Measurements from ENCODE around the gene YARS1. TPM values are rescaled to one million over a fixed set of nuclear protein-coding genes. Genes with fewer than 3 reads are reported as not detected.

YARS1 gene
- total RNA-seq, 1 experiment from 2014 or later = 194 TPM

DNA sequence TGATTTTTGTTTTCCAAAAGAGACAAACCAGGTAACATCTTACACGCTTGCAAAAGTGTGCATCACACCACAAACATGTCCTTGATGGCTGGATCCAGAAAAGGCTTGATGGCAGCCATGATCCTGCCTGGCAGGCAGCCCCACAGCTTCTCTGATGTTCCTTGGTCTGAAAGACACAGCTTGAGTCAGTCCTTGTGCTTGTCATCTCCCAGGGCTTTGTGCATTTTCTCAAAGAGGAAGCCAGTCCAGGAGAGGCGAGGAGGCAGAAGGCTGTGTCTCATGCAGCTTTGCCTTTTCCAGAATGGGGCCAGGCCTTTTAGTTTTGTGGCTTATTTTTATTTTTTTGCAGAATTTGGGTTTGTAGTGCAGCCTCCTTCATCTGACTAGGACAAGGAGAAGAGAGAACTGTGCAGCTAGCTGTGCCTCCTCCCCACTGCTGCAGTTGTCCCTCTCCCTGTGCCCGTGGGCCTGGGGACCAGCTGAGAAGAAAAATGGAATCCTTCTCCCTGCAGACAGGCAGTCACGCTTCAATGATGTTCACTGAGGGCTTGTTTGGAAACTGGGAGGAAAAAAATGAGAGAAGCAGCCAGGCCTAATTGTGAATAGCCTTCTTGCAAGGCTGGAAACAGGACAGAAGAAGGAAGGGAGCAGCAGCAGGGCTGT, 46.2 kb upstream of the YARS1 start:
- H3K79me1 ChIP-seq (ENCODE audit: insufficient read depth, low read depth, low read length, poor library complexity, severe bottlenecking) = no peaks in the 10 kb centered on the region
- no peak overlapping the region for H2BK120ac ChIP-seq (ENCODE audit: low read depth, low read length, poor library complexity, severe bottlenecking)
- H4K5ac ChIP-seq (ENCODE audit: insufficient read length, low read depth, low read length) = no peak overlapping the region
- H3K27me3 ChIP-seq (ENCODE audit: insufficient read depth, low read length) = no peaks in the 10 kb centered on the region
- H3K18ac ChIP-seq (ENCODE audit: insufficient read length, low read depth, low read length) = no peak overlapping the region
- peak overlapping the region in 1 of 3 experiments; percentile 62; a peak in 1 of 7 replicates for H3K27ac Mint-ChIP-seq
- no peak overlapping the region for H2AK5ac ChIP-seq (ENCODE audit: insufficient read length, low read length)
- no peak overlapping the region for H2BK20ac ChIP-seq (ENCODE audit: low read depth, low read length, poor library complexity, severe bottlenecking)
- peaks cover 4% of the 10 kb centered on the region; the same call in 1 of the 2 replicates for H3K27me3 Mint-ChIP-seq (ENCODE audit: low read depth)
- H3K27ac ChIP-seq (ENCODE audit: insufficient read length, low read depth, low read length) = no peak overlapping the region
- no peak overlapping the region; the same call in 1 of the 2 replicates for H3K14ac ChIP-seq (ENCODE audit: insufficient read depth, low read length)
- no peak overlapping the region for H3K4me2 ChIP-seq (ENCODE audit: insufficient read depth, insufficient read length, low read length)
- H3K36me3 Mint-ChIP-seq (ENCODE audit: insufficient read depth in 1 of 3, low read depth in 3 of 3) = peaks cover 8 to 22% (median 18%) of the 10 kb centered on the region in 3 experiments
- H3K23me2 ChIP-seq (ENCODE audit: insufficient read length, low read depth, low read length, poor library complexity, severe bottlenecking) = no peaks in the 10 kb centered on the region
- H3K4me3 Mint-ChIP-seq = no peak overlapping the region
- no peak overlapping the region for H3T11ph ChIP-seq (ENCODE audit: low read length)
- no peak overlapping the region for H3K4ac ChIP-seq (ENCODE audit: low read depth, low read length)
- no peaks in the 10 kb centered on the region for H3K79me2 ChIP-seq (ENCODE audit: insufficient read depth, low read length)
- no peak overlapping the region for H2BK12ac ChIP-seq (ENCODE audit: insufficient read length, low read depth, low read length)
- no peak overlapping the region for H3K56ac ChIP-seq (ENCODE audit: insufficient read length, low read depth, low read length)
- DNase-seq = no peak
- no peak overlapping the region for H4K91ac ChIP-seq (ENCODE audit: insufficient read length, low read depth, low read length)
- H3K9me3 Mint-ChIP-seq = no peaks in the 10 kb centered on the region
- no peak overlapping the region for H2BK15ac ChIP-seq (ENCODE audit: low read depth, low read length)
- WGBS (ENCODE audit: extremely low coverage, insufficient read length, low lambda C conversion rate) = no CpG with 5 or more reads among the region's 4 CpGs
- H3K4me1 ChIP-seq (ENCODE audit: insufficient read depth, low read length) = no peaks in the 10 kb centered on the region
- peaks cover 3 to 6% of the 10 kb centered on the region in 2 experiments; a peak in 3 of 4 replicates for H3K4me1 Mint-ChIP-seq
- H2AFZ ChIP-seq (ENCODE audit: low read length) = no peak overlapping the region
- H3K23ac ChIP-seq (ENCODE audit: insufficient read length, low read depth, low read length) = no peak overlapping the region
- H3K9ac ChIP-seq (ENCODE audit: extremely low read depth, insufficient read length, low read length) = no peak overlapping the region
- TF ChIP-seq, protein P1, sequence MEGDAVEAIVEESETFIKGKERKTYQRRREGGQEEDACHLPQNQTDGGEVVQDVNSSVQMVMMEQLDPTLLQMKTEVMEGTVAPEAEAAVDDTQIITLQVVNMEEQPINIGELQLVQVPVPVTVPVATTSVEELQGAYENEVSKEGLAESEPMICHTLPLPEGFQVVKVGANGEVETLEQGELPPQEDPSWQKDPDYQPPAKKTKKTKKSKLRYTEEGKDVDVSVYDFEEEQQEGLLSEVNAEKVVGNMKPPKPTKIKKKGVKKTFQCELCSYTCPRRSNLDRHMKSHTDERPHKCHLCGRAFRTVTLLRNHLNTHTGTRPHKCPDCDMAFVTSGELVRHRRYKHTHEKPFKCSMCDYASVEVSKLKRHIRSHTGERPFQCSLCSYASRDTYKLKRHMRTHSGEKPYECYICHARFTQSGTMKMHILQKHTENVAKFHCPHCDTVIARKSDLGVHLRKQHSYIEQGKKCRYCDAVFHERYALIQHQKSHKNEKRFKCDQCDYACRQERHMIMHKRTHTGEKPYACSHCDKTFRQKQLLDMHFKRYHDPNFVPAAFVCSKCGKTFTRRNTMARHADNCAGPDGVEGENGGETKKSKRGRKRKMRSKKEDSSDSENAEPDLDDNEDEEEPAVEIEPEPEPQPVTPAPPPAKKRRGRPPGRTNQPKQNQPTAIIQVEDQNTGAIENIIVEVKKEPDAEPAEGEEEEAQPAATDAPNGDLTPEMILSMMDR (conservative IDR thresholded peaks at IDR 0.05) = no peak
- no peak overlapping the region for H2BK5ac ChIP-seq (ENCODE audit: insufficient read length, low read length)
- H4K8ac ChIP-seq (replicated peaks; ENCODE audit: insufficient read length, low read depth, low read length) = no peak overlapping the region
- H3K9me3 ChIP-seq (ENCODE audit: control insufficient read depth, low read depth, low read length) = no peaks in the 10 kb centered on the region
- no peaks in the 10 kb centered on the region for H4K20me1 ChIP-seq (ENCODE audit: control insufficient read depth, insufficient read depth, insufficient read length)
